Osteoblast (primary cell): Measurements from ENCODE around the gene SNX18. TPM values are rescaled to one million over a fixed set of nuclear protein-coding genes. Genes with fewer than 3 reads are reported as not detected.
"Not testable (repeated sequence)": the region's sequence is repeated elsewhere in the genome, so short reads cannot be mapped to it uniquely, and the experiment has no call there.

Experiments used
- DNase-seq: peaks from one replicate; pipeline ENCODE4 v3.0.0; 2011; ENCODE audit warnings: low spot score, mixed read lengths; ENCODE audit not compliant: insufficient read length; ENCODE audit errors: missing footprints
- H2AFZ ChIP-seq: 2 replicates; pipeline ENCODE4 v1.6.0; 2011; ENCODE audit warnings: mild to moderate bottlenecking, low read length
- H3K27ac ChIP-seq: 2 replicates; pipeline ENCODE4 v1.5.1; 2011; ENCODE audit warnings: mild to moderate bottlenecking, low read depth, low read length, moderate library complexity
- H3K27me3 ChIP-seq: 2 replicates; pipeline ENCODE4 v1.6.0; 2012; ENCODE audit warnings: mild to moderate bottlenecking, control low read depth, inconsistent platforms, low read length, moderate library complexity; ENCODE audit not compliant: insufficient read depth
- H3K36me3 ChIP-seq: 2 replicates; pipeline ENCODE4 v1.5.1; 2011; ENCODE audit warnings: mild to moderate bottlenecking, low read length, control low read depth, moderate library complexity; ENCODE audit not compliant: insufficient read depth
- H3K4me1 ChIP-seq: 2 replicates; pipeline ENCODE4 v1.5.1; 2011; ENCODE audit warnings: mild to moderate bottlenecking, low read length, control low read depth, moderate library complexity; ENCODE audit not compliant: insufficient read depth
- H3K4me2 ChIP-seq: 2 replicates; pipeline ENCODE4 v1.6.0; 2011; ENCODE audit warnings: mild to moderate bottlenecking, low read length; ENCODE audit not compliant: insufficient read depth
- H3K4me3 ChIP-seq: fragments of 200-600 bp; sonication (generic); 3 replicates; pipeline ENCODE4 v1.5.1; 2012; ENCODE audit warnings: mild to moderate bottlenecking, low read length, inconsistent platforms; ENCODE audit not compliant: insufficient read depth
- H3K79me2 ChIP-seq: 2 replicates; pipeline ENCODE4 v1.6.0; 2012; ENCODE audit warnings: mild to moderate bottlenecking, low read length, control low read depth, inconsistent platforms; ENCODE audit not compliant: insufficient read depth
- H3K9me3 ChIP-seq: 2 replicates; pipeline ENCODE4 v1.5.1; 2011; ENCODE audit warnings: low read depth, low read length, control low read depth
- H4K20me1 ChIP-seq: 2 replicates; pipeline ENCODE4 v1.6.0; 2012; ENCODE audit warnings: mild to moderate bottlenecking, low read length, control low read depth; ENCODE audit not compliant: insufficient read depth
- total RNA-seq: library from RNA; depleted of rRNA; stranded (reverse); fragments of >200 nt; gene quantifications from 2 replicates; pipeline ENCODE4 v1.2.3, GENCODE V29; 2012
- TF ChIP-seq, protein P1 (sequence below): IDR thresholded peaks from 2 replicates; pipeline ENCODE4 v1.5.1; 2011; ENCODE audit warnings: mild to moderate bottlenecking, low read depth, low read length, moderate library complexity; ENCODE audit errors: extremely low read depth

The SNX18 gene
- total RNA-seq, 1 donor = 86.5 TPM

DNA sequence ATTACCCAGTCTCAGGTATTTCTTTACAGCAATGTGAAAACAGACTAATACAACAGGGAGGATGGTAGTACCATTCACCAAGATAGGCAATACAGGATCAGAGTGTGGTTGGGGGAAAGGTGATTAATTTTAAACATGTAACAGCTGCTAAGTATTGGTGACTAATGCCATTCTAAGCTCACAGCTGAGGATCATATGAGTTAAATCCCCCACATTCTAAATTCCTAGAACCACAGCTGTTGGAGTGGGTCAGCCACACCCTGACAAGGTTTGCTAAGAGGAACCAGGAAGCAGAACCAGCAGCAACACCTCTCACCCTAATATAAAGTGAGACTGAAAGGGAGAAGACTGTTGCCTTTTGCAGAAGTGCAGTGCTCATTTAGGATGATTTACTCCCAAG, 37.3 kb upstream of the SNX18 start:
- TF ChIP-seq, protein P1, sequence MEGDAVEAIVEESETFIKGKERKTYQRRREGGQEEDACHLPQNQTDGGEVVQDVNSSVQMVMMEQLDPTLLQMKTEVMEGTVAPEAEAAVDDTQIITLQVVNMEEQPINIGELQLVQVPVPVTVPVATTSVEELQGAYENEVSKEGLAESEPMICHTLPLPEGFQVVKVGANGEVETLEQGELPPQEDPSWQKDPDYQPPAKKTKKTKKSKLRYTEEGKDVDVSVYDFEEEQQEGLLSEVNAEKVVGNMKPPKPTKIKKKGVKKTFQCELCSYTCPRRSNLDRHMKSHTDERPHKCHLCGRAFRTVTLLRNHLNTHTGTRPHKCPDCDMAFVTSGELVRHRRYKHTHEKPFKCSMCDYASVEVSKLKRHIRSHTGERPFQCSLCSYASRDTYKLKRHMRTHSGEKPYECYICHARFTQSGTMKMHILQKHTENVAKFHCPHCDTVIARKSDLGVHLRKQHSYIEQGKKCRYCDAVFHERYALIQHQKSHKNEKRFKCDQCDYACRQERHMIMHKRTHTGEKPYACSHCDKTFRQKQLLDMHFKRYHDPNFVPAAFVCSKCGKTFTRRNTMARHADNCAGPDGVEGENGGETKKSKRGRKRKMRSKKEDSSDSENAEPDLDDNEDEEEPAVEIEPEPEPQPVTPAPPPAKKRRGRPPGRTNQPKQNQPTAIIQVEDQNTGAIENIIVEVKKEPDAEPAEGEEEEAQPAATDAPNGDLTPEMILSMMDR = no peak
- Histone ChIP-seq H3K4me3 (no peak overlapping the region), H3K27me3 (peaks cover 8% of the 10 kb centered on the region), H3K27ac (no peak overlapping the region), H3K79me2 (no peaks in the 10 kb centered on the region), H3K4me2 (no peak overlapping the region), H4K20me1 (no peaks in the 10 kb centered on the region), H3K4me1 (no peaks in the 10 kb centered on the region), H3K9me3 (no peaks in the 10 kb centered on the region), H2AFZ (no peak overlapping the region), H3K36me3 (no peaks in the 10 kb centered on the region)
- DNase-seq = no peak

DNA sequence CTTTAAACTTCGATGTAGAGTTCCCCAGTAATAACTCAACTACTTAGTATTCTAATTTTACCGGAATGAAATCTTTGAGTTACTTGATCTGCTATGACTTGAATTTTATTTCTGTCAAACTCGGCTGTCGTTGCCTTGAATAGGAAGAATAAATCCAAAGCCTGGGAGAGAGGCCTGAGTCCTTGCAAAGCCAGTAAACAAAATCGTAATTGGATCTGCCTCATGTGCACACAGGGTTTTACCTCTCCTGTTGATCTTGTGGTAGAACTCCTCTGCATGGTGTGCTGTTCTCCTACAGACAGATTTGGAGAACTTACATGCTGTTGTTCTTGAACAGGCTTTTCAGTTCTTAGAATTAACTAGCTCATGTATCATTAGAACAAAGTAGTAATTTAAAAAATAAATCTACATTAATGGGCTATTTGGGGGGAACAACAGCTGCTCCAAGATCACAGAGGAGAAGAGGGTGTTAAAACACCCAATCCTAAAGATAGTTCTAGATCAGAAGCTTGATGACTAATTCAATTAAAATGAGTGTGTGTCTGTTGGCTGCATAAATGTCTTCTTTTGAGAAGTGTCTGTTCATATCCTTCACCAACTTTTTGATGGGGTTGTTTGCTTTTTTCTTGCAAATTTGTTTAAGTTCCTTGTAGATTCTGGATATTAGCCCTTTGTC, 33.2 kb upstream of the SNX18 start:
- Histone ChIP-seq H3K4me3 (no peak overlapping the region), H3K79me2 (no peaks in the 10 kb centered on the region)
- no peak for DNase-seq

DNA sequence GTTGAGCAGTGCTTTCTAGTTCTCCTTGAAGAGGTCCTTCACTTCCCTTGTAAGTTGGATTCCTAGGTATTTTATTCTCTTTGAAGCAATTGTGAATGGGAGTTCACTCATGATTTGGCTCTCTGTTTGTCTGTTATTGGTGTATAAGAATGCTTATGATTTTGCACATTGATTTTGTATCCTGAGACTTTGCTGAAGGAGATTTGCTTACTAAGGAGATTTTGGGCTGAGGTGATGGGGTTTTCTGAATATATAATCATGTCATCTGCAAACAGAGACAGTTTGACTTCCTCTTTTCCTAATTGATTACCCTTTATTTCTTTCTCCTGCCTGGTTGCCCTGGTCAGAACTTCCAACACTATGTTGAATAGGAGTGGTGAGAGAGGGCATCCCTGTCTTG, 31.9 kb upstream of the SNX18 start:
- not testable (repeated sequence) for H3K27ac ChIP-seq, H3K27me3 ChIP-seq, DNase-seq, H3K4me2 ChIP-seq, H3K79me2 ChIP-seq, H3K36me3 ChIP-seq, H3K4me3 ChIP-seq, H3K9me3 ChIP-seq, H3K4me1 ChIP-seq, H4K20me1 ChIP-seq, H2AFZ ChIP-seq

More for the DNA sequence above, 33.2 kb upstream of the SNX18 start:
- H3K36me3 ChIP-seq = no peaks in the 10 kb centered on the region
- no peak overlapping the region for H2AFZ ChIP-seq
- no peaks in the 10 kb centered on the region for H3K9me3 ChIP-seq
- H3K27me3 ChIP-seq = peaks cover 6% of the 10 kb centered on the region
- no peak overlapping the region for H3K4me2 ChIP-seq
- H4K20me1 ChIP-seq = no peaks in the 10 kb centered on the region
- no peak overlapping the region for H3K27ac ChIP-seq
- TF ChIP-seq, protein P1 = no peak
- no peaks in the 10 kb centered on the region for H3K4me1 ChIP-seq

DNA sequence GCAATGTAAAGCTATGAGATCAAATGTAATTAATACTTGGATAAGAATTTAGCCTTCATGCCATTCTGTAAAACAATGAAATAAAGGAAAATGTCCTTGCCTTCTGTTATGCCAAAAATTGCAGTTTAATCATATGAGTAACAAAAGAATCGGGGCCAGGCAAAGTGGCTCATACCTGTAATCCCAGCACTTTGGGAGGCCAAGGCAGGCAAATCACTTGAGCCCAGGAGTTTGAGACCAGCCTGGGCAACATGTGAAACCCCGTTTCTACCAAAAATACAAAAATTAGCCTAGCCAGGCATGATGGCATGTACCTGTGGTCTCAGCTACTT, 27.9 kb upstream of the SNX18 start:
- not testable (repeated sequence) for H3K36me3 ChIP-seq, DNase-seq, H3K27ac ChIP-seq, H3K4me1 ChIP-seq, H3K79me2 ChIP-seq, H3K4me2 ChIP-seq, H2AFZ ChIP-seq, H4K20me1 ChIP-seq, H3K4me3 ChIP-seq, H3K27me3 ChIP-seq, H3K9me3 ChIP-seq

DNA sequence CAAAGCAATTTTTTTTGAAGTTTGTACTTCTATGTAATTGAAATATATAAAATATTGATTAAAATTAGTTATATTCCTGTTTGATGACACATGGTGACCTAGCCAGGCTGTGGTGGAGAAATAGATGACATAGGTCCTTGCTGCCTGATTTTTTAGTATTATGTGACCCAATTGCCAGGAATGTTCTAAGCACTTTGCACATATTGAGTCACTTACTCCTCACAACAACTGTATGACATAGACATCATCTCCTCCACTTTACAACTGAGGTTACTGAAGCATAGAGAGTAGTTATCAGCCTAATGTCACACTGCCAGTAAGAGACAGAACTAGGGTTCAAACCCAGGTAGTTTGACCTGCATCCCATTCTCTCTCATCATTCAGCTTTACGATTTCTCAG, 26.2 kb upstream of the SNX18 start:
- peaks cover 3% of the 10 kb centered on the region for H3K27me3 ChIP-seq
- no peaks in the 10 kb centered on the region for H4K20me1 ChIP-seq
- H3K4me2 ChIP-seq = no peak overlapping the region
- no peaks in the 10 kb centered on the region for H3K36me3 ChIP-seq
- no peaks in the 10 kb centered on the region for H3K4me1 ChIP-seq
- no peak overlapping the region for H2AFZ ChIP-seq
- H3K79me2 ChIP-seq = no peaks in the 10 kb centered on the region
- no peak overlapping the region for H3K4me3 ChIP-seq
- H3K27ac ChIP-seq = no peak overlapping the region
- TF ChIP-seq, protein P1 = no peak
- no peak for DNase-seq
- H3K9me3 ChIP-seq = no peaks in the 10 kb centered on the region
